Hepatocyte (in vitro differentiated cells): ENCODE data around the gene SCD5. TPM values are rescaled to one million over a fixed set of nuclear protein-coding genes. Genes with fewer than 3 reads are reported as not detected.

ENCODE experiments used
- DNase-seq: peaks from one replicate; pipeline ENCODE4 v3.0.0-alpha.2; 2016; ENCODE audit warnings: low spot score
- H2AFZ ChIP-seq: fragments of 200-600 bp; sonication (generic); 2 replicates; pipeline ENCODE4 v1.6.0; 2016; ENCODE audit warnings: antibody characterized with exemption, mild to moderate bottlenecking
- H3K27ac ChIP-seq: fragments of 200-600 bp; sonication (generic); 2 replicates; pipeline ENCODE4 v1.5.1; 2016; ENCODE audit warnings: mild to moderate bottlenecking
- H3K27me3 ChIP-seq: fragments of 200-600 bp; sonication (generic); 2 replicates; pipeline ENCODE4 v1.6.1; 2016
- H3K36me3 ChIP-seq: fragments of 200-600 bp; sonication (generic); replicated peaks from 2 replicates; pipeline ENCODE4 v1.5.1; 2016; ENCODE audit warnings: low read depth; ENCODE audit not compliant: insufficient read depth
- H3K4me1 ChIP-seq: fragments of 200-600 bp; sonication (generic); 2 replicates; pipeline ENCODE4 v1.5.1; 2016; ENCODE audit warnings: mild to moderate bottlenecking, moderate library complexity; ENCODE audit not compliant: insufficient read depth
- H3K4me2 ChIP-seq: fragments of 200-600 bp; sonication (generic); 2 replicates; pipeline ENCODE4 v1.6.0; 2016
- H3K4me3 ChIP-seq: fragments of 200-600 bp; sonication (generic); 2 replicates; pipeline ENCODE4 v1.5.1; 2016; ENCODE audit warnings: mild to moderate bottlenecking
- H3K79me2 ChIP-seq: fragments of 200-600 bp; sonication (generic); 2 replicates; pipeline ENCODE4 v1.6.0; 2017; ENCODE audit warnings: mild to moderate bottlenecking
- H3K9me2 ChIP-seq: fragments of 200-600 bp; sonication (generic); replicated peaks from 2 replicates; pipeline ENCODE4 v1.6.0; 2017; ENCODE audit warnings: mild to moderate bottlenecking; ENCODE audit not compliant: insufficient read depth
- H3K9me3 ChIP-seq: fragments of 200-600 bp; sonication (generic); 2 replicates; pipeline ENCODE4 v1.5.1; 2016; ENCODE audit warnings: low read depth, mild to moderate bottlenecking
- H4K20me1 ChIP-seq: fragments of 200-600 bp; sonication (generic); 2 replicates; pipeline ENCODE4 v1.6.0; 2016; ENCODE audit warnings: mild to moderate bottlenecking; ENCODE audit not compliant: insufficient read depth, poor library complexity, severe bottlenecking
- EZH2 ChIP-seq: fragments of 200-600 bp; sonication (generic); IDR thresholded peaks from 2 replicates; pipeline ENCODE4 v1.6.1; 2016; ENCODE audit warnings: antibody characterized with exemption, mild to moderate bottlenecking, borderline replicate concordance
- EZH2phosphoT487 ChIP-seq: fragments of 200-600 bp; sonication (generic); IDR thresholded peaks from one replicate; pipeline ENCODE4 v1.6.1; 2018; ENCODE audit warnings: antibody characterized with exemption, mild to moderate bottlenecking, low read depth, moderate library complexity; ENCODE audit not compliant: unreplicated experiment, severe bottlenecking
- WGBS: methylation state at CpG from one replicate; pipeline ENCODE4 v1.1.6; 2016; ENCODE audit warnings: low lambda C conversion rate; ENCODE audit errors: missing lambda C conversion rate; 5-methylcytosine and 5-hydroxymethylcytosine counted together
- polyA plus RNA-seq: library from polyadenylated mRNA; unstranded; fragments of >200 nt; fragmentation: Nextera tagmentation; extraction: Ambion mirVana; gene quantifications from 2 replicates; pipeline ENCODE4 v1.2.1, GENCODE V29; 2016
- total RNA-seq: library from RNA; depleted of rRNA; stranded (reverse); fragments of >200 nt; gene quantifications from 2 replicates; pipeline ENCODE4 v1.2.3, GENCODE V29; 2014
- TF ChIP-seq, protein P1 (sequence below): fragments of 200-600 bp; sonication (generic); IDR thresholded peaks from 2 replicates; pipeline ENCODE4 v1.5.1; 2016; ENCODE audit warnings: antibody characterized with exemption, mild to moderate bottlenecking; ENCODE audit not compliant: poor library complexity

SCD5 gene
- total and polyA plus RNA-seq, 2 experiments from 2014 or later: 6.4 to 19.2 TPM

DNA sequence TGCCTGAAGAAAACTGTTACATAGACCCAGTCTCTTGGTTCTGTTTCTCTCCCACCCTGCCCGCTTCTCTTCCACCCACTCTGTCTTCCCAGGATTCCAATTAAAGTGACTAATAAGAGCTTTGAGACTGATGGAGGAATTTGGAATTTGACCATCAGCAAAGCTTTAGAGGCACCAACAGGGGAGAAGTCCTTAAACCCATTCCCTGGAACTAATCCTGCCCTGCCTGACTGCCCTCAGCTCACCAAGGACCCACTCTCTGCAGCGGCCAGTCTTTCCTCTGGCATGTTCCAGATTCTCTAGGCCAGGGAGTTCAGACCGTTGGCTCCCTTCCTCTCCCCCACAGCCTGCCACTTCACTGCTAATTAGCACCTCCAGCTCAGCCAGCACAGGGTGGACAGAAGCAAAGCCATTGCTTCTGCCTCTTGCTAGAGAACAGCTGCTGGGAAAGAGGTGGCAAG is 23.9 kb downstream of the SCD5 start:
- 37% methylated on average over 3 of the region's 3 CpGs for WGBS
- TF ChIP-seq, protein P1, sequence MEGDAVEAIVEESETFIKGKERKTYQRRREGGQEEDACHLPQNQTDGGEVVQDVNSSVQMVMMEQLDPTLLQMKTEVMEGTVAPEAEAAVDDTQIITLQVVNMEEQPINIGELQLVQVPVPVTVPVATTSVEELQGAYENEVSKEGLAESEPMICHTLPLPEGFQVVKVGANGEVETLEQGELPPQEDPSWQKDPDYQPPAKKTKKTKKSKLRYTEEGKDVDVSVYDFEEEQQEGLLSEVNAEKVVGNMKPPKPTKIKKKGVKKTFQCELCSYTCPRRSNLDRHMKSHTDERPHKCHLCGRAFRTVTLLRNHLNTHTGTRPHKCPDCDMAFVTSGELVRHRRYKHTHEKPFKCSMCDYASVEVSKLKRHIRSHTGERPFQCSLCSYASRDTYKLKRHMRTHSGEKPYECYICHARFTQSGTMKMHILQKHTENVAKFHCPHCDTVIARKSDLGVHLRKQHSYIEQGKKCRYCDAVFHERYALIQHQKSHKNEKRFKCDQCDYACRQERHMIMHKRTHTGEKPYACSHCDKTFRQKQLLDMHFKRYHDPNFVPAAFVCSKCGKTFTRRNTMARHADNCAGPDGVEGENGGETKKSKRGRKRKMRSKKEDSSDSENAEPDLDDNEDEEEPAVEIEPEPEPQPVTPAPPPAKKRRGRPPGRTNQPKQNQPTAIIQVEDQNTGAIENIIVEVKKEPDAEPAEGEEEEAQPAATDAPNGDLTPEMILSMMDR: no peak
- TF ChIP-seq EZH2 (no peak), EZH2phosphoT487 (no peak)
- no peaks in the 10 kb centered on the region for H4K20me1 ChIP-seq
- H3K4me1 ChIP-seq: peaks cover 7% of the 10 kb centered on the region
- no peaks in the 10 kb centered on the region for H3K36me3 ChIP-seq
- H3K9me2 ChIP-seq: no peaks in the 10 kb centered on the region
- no peak overlapping the region for H3K4me2 ChIP-seq
- H3K27ac ChIP-seq: no peak overlapping the region
- H3K27me3 ChIP-seq: no peaks in the 10 kb centered on the region
- H3K79me2 ChIP-seq: no peaks in the 10 kb centered on the region
- no peaks in the 10 kb centered on the region for H3K9me3 ChIP-seq
- DNase-seq: no peak
- H3K4me3 ChIP-seq: no peak overlapping the region
- H2AFZ ChIP-seq: no peak overlapping the region

DNA sequence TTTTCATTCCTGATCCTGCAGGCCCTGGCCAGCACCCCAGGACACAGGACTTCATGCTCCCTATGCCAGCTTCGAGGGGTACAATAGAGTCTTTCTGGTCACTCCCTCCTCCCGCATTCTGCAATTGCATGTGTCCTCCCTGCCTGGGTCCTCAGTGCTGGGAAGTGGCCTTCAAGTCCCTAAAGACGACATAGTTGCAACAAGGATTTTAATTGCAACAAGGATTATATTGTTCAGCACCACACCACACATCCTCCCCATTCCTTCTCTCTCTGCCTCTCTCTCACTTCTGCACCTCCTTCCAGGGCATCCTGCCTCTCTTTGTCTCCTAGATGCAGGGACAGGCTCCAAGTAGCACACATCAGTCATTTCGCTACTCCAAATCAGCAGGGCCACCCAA is 25.5 kb downstream of the SCD5 start:
- 75% methylated on average over 4 of the region's 4 CpGs for WGBS
- peaks cover 7% of the 10 kb centered on the region for H3K4me1 ChIP-seq
- H3K79me2 ChIP-seq: no peaks in the 10 kb centered on the region

DNA sequence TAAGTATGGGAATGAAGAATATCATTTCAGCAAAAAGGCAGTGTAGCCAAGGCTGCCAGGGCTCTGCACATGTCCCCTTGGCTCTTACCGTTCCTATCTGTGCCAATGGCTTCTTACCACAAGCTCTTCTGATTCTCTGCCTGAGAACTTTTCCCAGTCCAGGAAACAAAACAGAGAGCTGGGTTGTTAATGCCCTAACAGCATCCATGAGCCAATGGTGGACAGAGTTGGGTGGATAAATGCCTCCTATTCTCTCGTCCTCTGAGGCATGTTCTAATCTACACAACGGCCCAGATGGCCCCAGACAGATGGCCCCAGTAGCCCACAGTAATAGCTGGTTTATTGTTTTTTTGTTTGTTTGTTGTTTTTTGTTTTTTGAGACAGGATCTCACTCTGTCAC is 28.0 kb downstream of the SCD5 start:
- no peak for DNase-seq
- Histone ChIP-seq H3K79me2 (no peaks in the 10 kb centered on the region), H3K4me3 (no peak overlapping the region), H3K27ac (no peak overlapping the region), H4K20me1 (peaks cover 2% of the 10 kb centered on the region), H3K9me2 (no peaks in the 10 kb centered on the region), H3K27me3 (no peaks in the 10 kb centered on the region), H3K4me2 (no peak overlapping the region), H3K4me1 (no peaks in the 10 kb centered on the region), H3K36me3 (no peaks in the 10 kb centered on the region), H3K9me3 (no peaks in the 10 kb centered on the region), H2AFZ (no peak overlapping the region)
- TF ChIP-seq EZH2phosphoT487: no peak
- TF ChIP-seq, protein P1: no peak
- no peak for TF ChIP-seq EZH2
- 82% methylated on average over 3 of the region's 3 CpGs for WGBS

More for the DNA sequence above, 25.5 kb downstream of the SCD5 start:
- H3K36me3 ChIP-seq: no peaks in the 10 kb centered on the region
- H3K27ac ChIP-seq: no peak overlapping the region
- no peak overlapping the region for H3K4me2 ChIP-seq
- no peak overlapping the region for H3K4me3 ChIP-seq
- no peak for TF ChIP-seq EZH2
- TF ChIP-seq, protein P1: no peak
- no peak for TF ChIP-seq EZH2phosphoT487
- H2AFZ ChIP-seq: no peak overlapping the region
- H4K20me1 ChIP-seq: peaks cover 2% of the 10 kb centered on the region
- DNase-seq: no peak
- H3K9me2 ChIP-seq: no peaks in the 10 kb centered on the region
- H3K9me3 ChIP-seq: no peaks in the 10 kb centered on the region
- H3K27me3 ChIP-seq: no peaks in the 10 kb centered on the region

DNA sequence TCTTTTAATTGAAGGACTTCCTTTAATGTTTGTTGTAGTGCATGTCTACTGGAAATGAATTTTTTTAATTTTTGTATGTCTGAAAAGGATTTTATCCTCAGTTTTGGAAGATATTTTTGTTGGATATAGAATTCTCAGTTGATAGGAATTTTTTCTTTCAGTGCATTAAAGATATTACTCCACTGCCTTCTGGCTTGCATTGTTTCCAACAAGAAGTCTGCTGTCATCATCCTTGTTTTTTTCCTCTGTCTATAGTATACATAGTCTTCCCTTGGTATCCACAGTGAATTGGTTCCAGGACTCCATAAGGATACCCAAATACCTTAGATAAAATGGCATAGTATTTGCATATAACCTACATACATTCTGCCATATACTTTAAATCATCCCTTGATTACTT is 33.5 kb downstream of the SCD5 start:
- Histone ChIP-seq H3K4me2 (no peak overlapping the region), H3K4me1 (no peaks in the 10 kb centered on the region), H4K20me1 (peaks cover 2% of the 10 kb centered on the region), H3K4me3 (no peak overlapping the region), H3K36me3 (no peaks in the 10 kb centered on the region), H3K9me3 (no peaks in the 10 kb centered on the region), H3K27ac (no peak overlapping the region), H2AFZ (no peak overlapping the region), H3K79me2 (no peaks in the 10 kb centered on the region), H3K9me2 (no peaks in the 10 kb centered on the region), H3K27me3 (no peaks in the 10 kb centered on the region)
- TF ChIP-seq, protein P1: no peak
- TF ChIP-seq EZH2phosphoT487 (no peak), EZH2 (no peak)
- DNase-seq: no peak
